Cerebellar nuclear complex (tissue), 1 donor: ENCODE measurements around the gene IRF2BP1.

ENCODE experiments used
- DNase-seq, 2 experiments: peaks; one replicate each; lab custom pipeline; 2025; lab: John Stamatoyannopoulos, UW

Gene IRF2BP1

GRCh38 chr19:45885556-45886426, at the start of gene IRF2BP1:
TSS of gene IRF2BP1 (minus strand) at chr19:45886141. CDS start at chr19:45885774, 367 bp downstream.
- DNase-seq = peak; percentile 8 to 50

- DNase-seq = no peak
Measured at GRCh38 chr19:45935267-45935666, 49.3 kb upstream of the IRF2BP1 start.

- DNase-seq = no peak
Measured at GRCh38 chr19:45934551-45935230, 48.8 kb upstream of the IRF2BP1 start.

- no peak for DNase-seq
Measured at GRCh38 chr19:45933759-45934158, 47.8 kb upstream of the IRF2BP1 start.

- no peak for DNase-seq
Measured at GRCh38 chr19:45931055-45931454, 45.1 kb upstream of the IRF2BP1 start.

GRCh38 chr19:45929247-45929646, 43.3 kb upstream of the IRF2BP1 start:
- DNase-seq = no peak

- peak in 1 of 2 experiments; percentile 50 for DNase-seq
Measured at GRCh38 chr19:45927565-45928261, 41.8 kb upstream of the IRF2BP1 start.

GRCh38 chr19:45924891-45925447, 39.0 kb upstream of the IRF2BP1 start:
- no peak for DNase-seq

- DNase-seq = no peak
Measured at GRCh38 chr19:45922281-45922680, 36.3 kb upstream of the IRF2BP1 start.

GRCh38 chr19:45920458-45920857, 34.5 kb upstream of the IRF2BP1 start:
- DNase-seq = no peak

GRCh38 chr19:45919678-45920077, 33.7 kb upstream of the IRF2BP1 start:
- no peak for DNase-seq

GRCh38 chr19:45918721-45919120, 32.8 kb upstream of the IRF2BP1 start:
- no peak for DNase-seq

GRCh38 chr19:45917421-45918091, 31.6 kb upstream of the IRF2BP1 start:
- no peak for DNase-seq

GRCh38 chr19:45913874-45914830, 28.2 kb upstream of the IRF2BP1 start, which contains the start of gene NANOS2:
TSS of gene NANOS2 (minus strand) at chr19:45914778. CDS start at chr19:45914693, 85 bp downstream.
- DNase-seq = no peak

- no peak for DNase-seq
Measured at GRCh38 chr19:45911291-45911690, 25.4 kb upstream of the IRF2BP1 start.

- DNase-seq = no peak
Measured at GRCh38 chr19:45908956-45909355, 23.0 kb upstream of the IRF2BP1 start.

GRCh38 chr19:45906221-45906620, 20.3 kb upstream of the IRF2BP1 start:
- DNase-seq = no peak

- DNase-seq = no peak
Measured at GRCh38 chr19:45905011-45905410, 19.1 kb upstream of the IRF2BP1 start.

GRCh38 chr19:45902651-45903625, 17.0 kb upstream of the IRF2BP1 start:
- DNase-seq = peak; percentile 24 to 84
